Endothelial cell of umbilical vein (primary cell): ENCODE data around the gene TRABD. TPM values are rescaled to one million over a fixed set of nuclear protein-coding genes. Genes with fewer than 3 reads are reported as not detected.

Source experiments
- BruUV-seq: library from RNA; stranded (reverse); fragments of 400-500 nt; replicated peaks from 2 replicates; lab custom pipeline; 2021; lab: Mats Ljungman, UMichigan
- CTCF ChIA-PET: fragments of 300-600, 350-600 bp; sonication (Branson Sonifier 250); formaldehyde crosslinking; loops from one replicate; lab custom pipeline; 2021; ENCODE audit warnings: antibody characterized with exemption, inconsistent platforms; lab: Charles Lee
- POLR2A ChIA-PET: fragments of 300-600, 350-600 bp; sonication (Branson Sonifier 250); formaldehyde crosslinking; loops from one replicate; lab custom pipeline; 2021; ENCODE audit warnings: antibody characterized with exemption, inconsistent platforms; lab: Charles Lee
- DNase-seq: peaks from one replicate; pipeline ENCODE4 v3.0.0-alpha.2; 2011; ENCODE audit warnings: low read depth, low spot score
- FAIRE-seq: peaks from 2 replicates; lab custom pipeline; 2011; peaks lifted over from hg19 to GRCh38; lab: Jason Lieb, UNC
- H2AFZ ChIP-seq: 2 replicates; pipeline ENCODE4 v1.6.0; 2012; ENCODE audit warnings: low read depth, low read length, control low read depth, inconsistent platforms
- H3K27ac ChIP-seq: 2 replicates; pipeline ENCODE4 v1.5.1; 2011; ENCODE audit warnings: low read depth, mild to moderate bottlenecking, control low read depth, low read length, moderate library complexity; ENCODE audit not compliant: insufficient read depth
- H3K27me3 ChIP-seq, 2 experiments: 2 replicates each; pipeline versions ENCODE4 v1.6.0 to v1.6.1; 2011; ENCODE audit warnings: low read length in 2 of 2, mixed read lengths in 1 of 2; ENCODE audit not compliant: control insufficient read depth in 2 of 2, insufficient read depth in 2 of 2
- H3K36me3 ChIP-seq, 2 experiments: 2 replicates in 1 of 2; 3 replicates in 1 of 2; pipeline ENCODE4 v1.5.1; 2011; ENCODE audit warnings: low read length in 2 of 2, mild to moderate bottlenecking in 1 of 2, moderate library complexity in 1 of 2; ENCODE audit not compliant: control insufficient read depth in 2 of 2, insufficient read depth in 2 of 2; ENCODE audit errors: extremely low read depth in 1 of 2
- H3K4me1 ChIP-seq: 3 replicates; pipeline ENCODE4 v1.5.1; 2011; ENCODE audit warnings: mild to moderate bottlenecking, low read length; ENCODE audit not compliant: control insufficient read depth, insufficient read depth; ENCODE audit errors: extremely low read depth
- H3K4me2 ChIP-seq: 2 replicates; pipeline ENCODE4 v1.6.1; 2011; ENCODE audit warnings: low read length, control low read depth, mixed read lengths; ENCODE audit not compliant: insufficient read depth
- H3K4me3 ChIP-seq, 3 experiments: fragments of 200-600 bp in 1 of 3; sonication (generic), shearing (Covaris generic) in 1 of 3; replicated peaks in 1 of 3; 2 replicates each; pipeline ENCODE4 v1.5.1; 2011 to 2016; ENCODE audit warnings: control low read depth in 3 of 3, low read length in 3 of 3, mild to moderate bottlenecking in 2 of 3, inconsistent platforms in 1 of 3, low read depth in 1 of 3, moderate library complexity in 1 of 3; ENCODE audit not compliant: insufficient read depth in 1 of 3
- H3K79me2 ChIP-seq: 2 replicates; pipeline ENCODE4 v1.6.0; 2012; ENCODE audit warnings: low read length, inconsistent platforms; ENCODE audit not compliant: control insufficient read depth, insufficient read depth
- H3K9ac ChIP-seq: replicated peaks from 2 replicates; pipeline ENCODE3; 2011; ENCODE audit warnings: low read length, control low read depth; ENCODE audit not compliant: insufficient read depth; ENCODE audit errors: extremely low read depth
- H3K9me1 ChIP-seq: replicated peaks from 3 replicates; pipeline ENCODE4 v1.6.0; 2011; ENCODE audit warnings: mild to moderate bottlenecking, low read length; ENCODE audit not compliant: control insufficient read depth, insufficient read depth; ENCODE audit errors: extremely low read depth
- H3K9me3 ChIP-seq: replicated peaks from 2 replicates; pipeline ENCODE4 v1.5.1; 2012; ENCODE audit warnings: low read length, inconsistent platforms; ENCODE audit not compliant: control insufficient read depth, insufficient read depth
- H4K20me1 ChIP-seq: replicated peaks from 2 replicates; pipeline ENCODE3; 2011; ENCODE audit warnings: mild to moderate bottlenecking, low read length; ENCODE audit not compliant: control insufficient read depth, insufficient read depth; ENCODE audit errors: extremely low read depth
- CTCF ChIP-seq, 2 donors: IDR thresholded peaks; 1 replicate in 1 of 2; 2 replicates in 1 of 2; pipeline ENCODE4 v1.5.1; 2011; ENCODE audit warnings: low read length in 2 of 2, mild to moderate bottlenecking in 2 of 2, moderate library complexity in 2 of 2, control low read depth in 1 of 2, inconsistent platforms in 1 of 2, low read depth in 1 of 2; ENCODE audit not compliant: insufficient read depth in 1 of 2; ENCODE audit errors: extremely low read depth in 1 of 2
- EZH2 ChIP-seq: IDR thresholded peaks from 2 replicates; pipeline ENCODE4 v1.6.1; 2012; ENCODE audit warnings: borderline replicate concordance, low read depth, mild to moderate bottlenecking, moderate library complexity, low read length, inconsistent platforms; ENCODE audit not compliant: severe bottlenecking
- FOS ChIP-seq: IDR thresholded peaks from 2 replicates; pipeline ENCODE4 v1.6.1; 2011; ENCODE audit warnings: mild to moderate bottlenecking, low read length, moderate library complexity, borderline replicate concordance; ENCODE audit not compliant: insufficient read depth
- GATA2 ChIP-seq: IDR thresholded peaks from 2 replicates; pipeline ENCODE4 v1.7.0; 2011; ENCODE audit warnings: low read depth, mild to moderate bottlenecking, moderate library complexity, mixed read lengths, low read length; ENCODE audit not compliant: insufficient read length, insufficient read depth
- JUN ChIP-seq: IDR thresholded peaks from 2 replicates; pipeline ENCODE4 v1.6.1; 2011; ENCODE audit warnings: borderline replicate concordance, low read depth; ENCODE audit not compliant: insufficient read length, insufficient read depth
- MYC ChIP-seq: IDR thresholded peaks from one replicate; pipeline ENCODE4 v1.6.1; 2011; ENCODE audit warnings: mild to moderate bottlenecking, low read depth, low read length
- POLR2A ChIP-seq: IDR thresholded peaks from 2 replicates; pipeline ENCODE4 v1.6.1; 2012; ENCODE audit warnings: low read depth, mild to moderate bottlenecking, control low read depth, low read length
- POLR2AphosphoS5 ChIP-seq: IDR thresholded peaks from 2 replicates; pipeline ENCODE4 v1.6.1; 2012; ENCODE audit warnings: low read depth, mild to moderate bottlenecking, control low read depth, low read length, moderate library complexity; ENCODE audit not compliant: insufficient read depth
- dilution Hi-C: fragments of 300-500 bp; cut with MboI; formaldehyde crosslinking; loops from one replicate; pipeline ENCODE4 v1.15.0; 2019; ENCODE audit warnings: low sequenced_read_pairs; ENCODE audit not compliant: extremely low pct_ligation_motif_present
- intact Hi-C: fragments of 100-400 bp; cut with micrococcal nuclease; formaldehyde crosslinking; loops from one replicate; pipeline ENCODE4 v1.10.0; 2022
- polyA plus RNA-seq, 4 experiments: library from polyadenylated mRNA; depleted of rRNA in 3 of 4; stranded (reverse) in 3 of 4; unstranded in 1 of 4; fragments of >200 nt; gene quantifications; 2 replicates each; pipeline versions ENCODE4 v1.2.1 to v1.2.3, GENCODE V29; 2011 to 2012; ENCODE audit warnings: missing spikeins in 1 of 4
- total RNA-seq: library from RNA; stranded (reverse); gene quantifications from 2 replicates; pipeline ENCODE4 v1.2.3, GENCODE V29; 2021
- TF ChIP-seq, protein P1 (sequence below): IDR thresholded peaks from 2 replicates; pipeline ENCODE4 v1.6.1; 2011; ENCODE audit not compliant: insufficient read depth, insufficient read length

The TRABD gene
- total and polyA plus RNA-seq, 2 donors (not counting 3 experiments of a cell fraction or from before 2014, with no cell fraction given), result 46.8 to 48.4 TPM

- dilution Hi-C loops (no loop called here), intact Hi-C loops (no loop called here)
- TF ChIP-seq EZH2 (no peak), GATA2 (no peak), CTCF (IDR thresholded peaks at IDR 0.05; ENCODE audit: extremely low read depth in 1 of 2, insufficient read depth in 1 of 2, low read depth in 1 of 2, low read length in 2 of 2) (no peak), JUN (no peak), MYC (no peak), FOS (no peak), POLR2A (no peak), POLR2AphosphoS5 (no peak)
- TF ChIP-seq, protein P1, sequence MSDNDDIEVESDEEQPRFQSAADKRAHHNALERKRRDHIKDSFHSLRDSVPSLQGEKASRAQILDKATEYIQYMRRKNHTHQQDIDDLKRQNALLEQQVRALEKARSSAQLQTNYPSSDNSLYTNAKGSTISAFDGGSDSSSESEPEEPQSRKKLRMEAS, result no peak
- ChIA-PET CTCF (no interaction called here), POLR2A (no interaction called here)
- no peak overlapping the region for H3K27ac ChIP-seq
- no peak overlapping the region for H3K4me3 ChIP-seq
- H4K20me1 ChIP-seq, result no peaks in the 10 kb centered on the region
- H3K36me3 ChIP-seq, result no peaks in the 10 kb centered on the region
- no peaks in the 10 kb centered on the region for H3K27me3 ChIP-seq
- DNase-seq, result no peak
- no peak for FAIRE-seq
- no peaks in the 10 kb centered on the region for H3K9me3 ChIP-seq
- H3K4me1 ChIP-seq, result no peaks in the 10 kb centered on the region
- H3K9ac ChIP-seq, result no peak overlapping the region
- BruUV-seq, result no TSS peak
- H3K79me2 ChIP-seq, result no peaks in the 10 kb centered on the region
- H3K4me2 ChIP-seq, result no peak overlapping the region
- H3K9me1 ChIP-seq, result no peaks in the 10 kb centered on the region
- H2AFZ ChIP-seq, result no peak overlapping the region
Measured at GRCh38 chr22:50176850-50177536, 8.7 kb upstream of the TRABD start.
